Fibroblast of villous mesenchyme (primary cell): ENCODE data around the gene IQCH. TPM values are rescaled to one million over a fixed set of nuclear protein-coding genes. Genes with fewer than 3 reads are reported as not detected.

ENCODE experiments used
- DNase-seq: peaks from one replicate; pipeline ENCODE4 v3.0.0-alpha.2; 2010; ENCODE audit warnings: low read depth
- H3K4me3 ChIP-seq: 2 replicates; pipeline ENCODE4 v1.5.1; 2011; ENCODE audit warnings: low read depth, mild to moderate bottlenecking, low read length
- total RNA-seq: library from RNA; depleted of rRNA; stranded (reverse); fragments of >200 nt; gene quantifications from 2 replicates; pipeline ENCODE4 v1.2.3, GENCODE V29; 2012
- TF ChIP-seq, protein P1 (sequence below): IDR thresholded peaks from 2 replicates; pipeline ENCODE4 v1.5.1; 2012; ENCODE audit warnings: low read depth, mild to moderate bottlenecking, low read length; ENCODE audit not compliant: insufficient read depth

The IQCH gene
- total RNA-seq, 1 donor = 4.7 TPM

GRCh38 chr15:67228286-67228685, 26.3 kb upstream of the IQCH start:
- no peak overlapping the region for H3K4me3 ChIP-seq
- DNase-seq = no peak
- TF ChIP-seq, protein P1, sequence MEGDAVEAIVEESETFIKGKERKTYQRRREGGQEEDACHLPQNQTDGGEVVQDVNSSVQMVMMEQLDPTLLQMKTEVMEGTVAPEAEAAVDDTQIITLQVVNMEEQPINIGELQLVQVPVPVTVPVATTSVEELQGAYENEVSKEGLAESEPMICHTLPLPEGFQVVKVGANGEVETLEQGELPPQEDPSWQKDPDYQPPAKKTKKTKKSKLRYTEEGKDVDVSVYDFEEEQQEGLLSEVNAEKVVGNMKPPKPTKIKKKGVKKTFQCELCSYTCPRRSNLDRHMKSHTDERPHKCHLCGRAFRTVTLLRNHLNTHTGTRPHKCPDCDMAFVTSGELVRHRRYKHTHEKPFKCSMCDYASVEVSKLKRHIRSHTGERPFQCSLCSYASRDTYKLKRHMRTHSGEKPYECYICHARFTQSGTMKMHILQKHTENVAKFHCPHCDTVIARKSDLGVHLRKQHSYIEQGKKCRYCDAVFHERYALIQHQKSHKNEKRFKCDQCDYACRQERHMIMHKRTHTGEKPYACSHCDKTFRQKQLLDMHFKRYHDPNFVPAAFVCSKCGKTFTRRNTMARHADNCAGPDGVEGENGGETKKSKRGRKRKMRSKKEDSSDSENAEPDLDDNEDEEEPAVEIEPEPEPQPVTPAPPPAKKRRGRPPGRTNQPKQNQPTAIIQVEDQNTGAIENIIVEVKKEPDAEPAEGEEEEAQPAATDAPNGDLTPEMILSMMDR = no peak

- H3K4me3 ChIP-seq = no peak overlapping the region
- TF ChIP-seq, protein P1 = no peak
- no peak for DNase-seq
Observed at GRCh38 chr15:67230504-67230903, 24.1 kb upstream of the IQCH start.

DNA sequence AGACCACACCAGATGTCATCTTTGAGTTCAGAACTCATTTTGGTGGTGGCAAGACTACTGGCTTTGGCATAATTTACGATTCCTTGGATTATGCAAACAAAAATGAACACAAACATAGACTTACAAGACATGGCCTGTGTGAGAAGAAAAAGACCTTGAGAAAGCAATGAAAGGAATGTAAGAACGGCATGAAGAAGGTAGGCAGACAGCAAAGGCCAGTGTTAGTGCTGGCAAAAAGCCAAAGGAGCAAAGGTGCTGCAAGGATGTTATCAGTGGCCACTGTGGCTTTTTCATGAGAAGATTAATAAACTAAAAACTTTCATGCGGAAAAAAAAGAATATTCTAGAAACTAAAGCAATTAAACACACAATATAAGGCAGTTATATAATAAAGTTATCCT, 22.0 kb upstream of the IQCH start:
- no peak overlapping the region for H3K4me3 ChIP-seq
- TF ChIP-seq, protein P1 = no peak
- DNase-seq = no peak

DNA sequence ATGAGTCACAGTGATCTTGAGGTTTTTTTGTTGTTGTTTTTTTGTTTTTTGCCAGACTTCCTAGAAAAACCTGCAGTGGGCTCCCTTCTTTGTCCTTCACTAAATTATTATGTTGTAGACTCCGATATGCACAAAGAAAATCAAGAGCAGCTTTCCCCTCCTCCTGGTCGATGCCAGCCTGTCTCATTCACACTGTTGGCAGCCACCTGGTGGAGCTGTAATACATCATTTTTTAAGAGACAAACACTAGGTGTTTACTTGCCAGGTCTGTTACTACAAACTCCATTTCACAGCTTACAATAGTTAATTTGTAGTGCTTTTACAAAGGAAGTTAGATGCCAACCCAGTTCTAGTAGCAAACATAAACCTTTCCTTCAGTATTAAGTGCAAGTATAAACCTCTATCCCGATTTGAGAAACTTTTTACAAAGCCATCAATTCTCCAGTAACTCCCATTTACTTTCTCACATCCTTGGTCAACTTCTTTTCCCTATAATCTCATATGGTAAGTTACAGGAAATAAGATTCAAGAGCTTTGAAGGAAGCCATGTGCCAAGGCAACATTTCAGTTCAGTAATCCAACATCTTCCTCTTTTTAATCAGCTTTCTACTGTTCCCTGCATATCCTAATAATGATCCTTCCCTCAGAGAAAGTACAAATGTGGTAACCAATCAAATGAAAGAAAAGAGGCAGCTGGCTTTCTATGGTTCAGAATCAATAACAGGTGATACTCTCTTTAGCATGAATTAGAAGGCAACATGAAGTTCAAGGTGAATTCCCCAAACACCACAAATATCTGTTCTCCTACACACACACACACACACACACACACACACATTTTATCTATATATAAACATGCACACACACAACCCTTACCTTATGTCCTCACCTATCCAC, 14.1 kb upstream of the IQCH start:
- no peak overlapping the region for H3K4me3 ChIP-seq
- TF ChIP-seq, protein P1 = peak; percentile 7
- DNase-seq = no peak

DNA sequence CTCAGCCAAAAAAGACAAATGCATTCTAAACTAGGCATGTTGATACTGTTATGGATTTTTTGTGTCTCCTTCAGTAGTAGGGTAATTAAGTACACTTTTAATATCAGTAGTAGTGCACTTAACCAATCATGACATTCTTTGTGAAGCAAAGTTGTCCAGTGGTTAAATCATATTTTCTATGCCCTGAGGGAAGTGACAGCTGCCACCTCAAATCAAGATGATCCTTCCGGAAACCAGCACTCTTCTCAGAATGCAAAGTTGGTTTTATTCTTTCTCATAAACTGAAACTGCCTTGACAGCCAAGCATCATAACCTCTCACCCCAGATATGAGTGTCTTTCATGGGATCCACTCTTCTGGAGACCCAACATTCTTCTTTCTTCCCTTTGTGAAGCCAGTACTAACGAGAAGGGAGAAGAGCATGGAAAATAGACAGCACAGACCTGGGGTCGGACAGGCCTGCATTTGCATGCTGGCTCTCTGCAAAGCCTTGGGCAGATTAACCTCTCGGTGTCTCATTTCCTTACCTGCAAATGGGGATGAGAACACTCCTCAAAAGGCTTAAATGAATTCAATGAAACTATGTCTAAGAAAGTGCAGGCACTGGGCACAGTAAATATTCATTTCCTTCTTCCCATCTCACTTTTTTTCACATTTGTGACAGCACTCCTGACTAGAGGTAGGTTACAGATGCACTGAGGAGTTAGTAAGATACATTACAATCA, 13.3 kb upstream of the IQCH start:
- no peak overlapping the region for H3K4me3 ChIP-seq
- DNase-seq = no peak
- TF ChIP-seq, protein P1 = no peak

DNA sequence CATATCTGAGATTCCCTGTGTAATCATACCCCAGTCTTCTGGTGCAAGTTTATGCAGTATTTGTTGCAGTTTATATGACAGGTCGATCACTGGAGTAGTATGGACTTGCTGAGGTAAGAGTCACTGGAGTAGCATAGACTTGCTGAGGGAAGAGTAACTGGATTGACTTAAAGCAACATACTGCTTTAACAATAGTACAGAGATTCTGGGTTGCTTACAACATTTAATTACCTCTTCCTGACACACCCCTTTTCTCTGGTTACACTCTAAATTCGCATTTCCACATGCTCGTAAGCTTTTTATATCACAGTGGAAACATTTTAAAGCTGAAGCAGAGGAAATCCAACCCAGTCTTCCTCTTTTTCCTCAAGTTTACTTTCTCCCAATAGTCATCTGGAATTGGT, 11.9 kb upstream of the IQCH start:
- TF ChIP-seq, protein P1 = no peak
- peak; percentile 61 for DNase-seq
- no peak overlapping the region for H3K4me3 ChIP-seq
